Transverse colon (tissue), 4 donors: ENCODE measurements around the gene MAGEH1. TPM values are rescaled to one million over a fixed set of nuclear protein-coding genes. Genes with fewer than 3 reads are reported as not detected.

Experiments used
- DNase-seq: peaks from one replicate; pipeline ENCODE4 v3.0.0-alpha.2; 2019
- H3K27ac ChIP-seq, 4 donors: fragments of 200-600 bp; sonication (generic); 2 replicates each; pipeline ENCODE4 v1.5.1; 2016 to 2018; ENCODE audit warnings: inconsistent platforms in 4 of 4
- H3K27me3 ChIP-seq: fragments of 200-600 bp; sonication (generic); 2 replicates; pipeline ENCODE4 v1.5.1; 2017; ENCODE audit warnings: inconsistent platforms
- H3K36me3 ChIP-seq, 4 donors: fragments of 200-600 bp; sonication (generic); 2 replicates each; pipeline ENCODE4 v1.5.1; 2017 to 2019; ENCODE audit warnings: inconsistent platforms in 4 of 4
- H3K4me1 ChIP-seq, 4 donors: fragments of 200-600 bp; sonication (generic); 2 replicates each; pipeline ENCODE4 v1.5.1; 2017 to 2020; ENCODE audit warnings: inconsistent platforms in 4 of 4
- H3K4me3 ChIP-seq, 4 donors: fragments of 200-600 bp; sonication (generic); 1 replicate in 1 of 4; 2 replicates in 3 of 4; pipeline versions ENCODE4 v1.5.1 to v1.6.1; 2017 to 2019; ENCODE audit warnings: inconsistent platforms in 4 of 4
- H3K9me3 ChIP-seq, 2 donors: fragments of 200-600 bp; sonication (generic); 2 replicates each; pipeline ENCODE4 v1.5.1; 2017 to 2019; ENCODE audit warnings: inconsistent platforms in 2 of 2
- CTCF ChIP-seq, 5 experiments: fragments of 200-600 bp in 3 of 5; fragments of 450-650 bp in 2 of 5; sonication (generic) in 3 of 5; IDR thresholded peaks; 1 replicate in 2 of 5; 2 replicates in 3 of 5; pipeline ENCODE4 v1.5.1; 2016 to 2017; ENCODE audit warnings: antibody characterized with exemption in 5 of 5, inconsistent platforms in 3 of 5, mild to moderate bottlenecking in 2 of 5, moderate library complexity in 1 of 5
- EP300 ChIP-seq: sonication (generic); formaldehyde crosslinking; IDR thresholded peaks from one replicate; pipeline ENCODE4 v1.6.1; 2017; ENCODE audit warnings: antibody characterized with exemption, low read depth
- POLR2A ChIP-seq: fragments of 450-650 bp; IDR thresholded peaks from one replicate; pipeline ENCODE4 v1.6.1; 2016; ENCODE audit warnings: antibody characterized with exemption, mild to moderate bottlenecking, moderate library complexity
- POLR2AphosphoS5 ChIP-seq, 3 donors: sonication (generic); formaldehyde crosslinking; IDR thresholded peaks; one replicate each; pipeline ENCODE4 v1.6.1; 2016; ENCODE audit warnings: antibody characterized with exemption in 3 of 3
- WGBS, 2 donors: methylation state at CpG; one replicate each; pipeline ENCODE4 v1.1.5; 2018; ENCODE audit warnings: low coverage in 1 of 2; 5-methylcytosine and 5-hydroxymethylcytosine counted together
- in situ Hi-C, 4 donors: fragments of 200-750 bp; cut with MboI; loops; one replicate each; pipeline versions ENCODE4 v1.15.0 to v1.15.1; 2017; ENCODE audit warnings: low sequenced_read_pairs in 3 of 4, low pct_ligation_motif_present in 1 of 4, low pct_unique_long_range_greater_than_20kb in 1 of 4
- intact Hi-C: fragments of 100-400 bp; cut with DNase I; formaldehyde crosslinking; loops from one replicate; pipeline ENCODE4 v1.15.1; 2023; ENCODE audit warnings: low total_unique reads
- small RNA-seq, 4 donors: library from RNA; depleted of rRNA; stranded (forward); fragments of <200 nt; gene quantifications; one replicate each; pipeline ENCODE3, GENCODE V24; 2016
- total RNA-seq, 4 donors: library from RNA; depleted of rRNA; stranded (reverse); fragments of >200 nt; gene quantifications; one replicate each; pipeline ENCODE4 v1.1.0, GENCODE V29; 2016

Gene MAGEH1
- total RNA-seq, 4 donors from 2014 or later: 3.0 to 10.6 (median 7.1) TPM

- no peak for DNase-seq
- in situ Hi-C loops (loop anchor here in 1 of 4 donors (25.0 kb wide), 1 partner anchor 221 kb away; the partner anchor contains the start of gene RRAGB), intact Hi-C loops (no loop called here)
- Histone ChIP-seq H3K9me3 (no peaks in the 10 kb centered on the region), H3K27ac (peak overlapping the region in 2 of 4 donors; percentile 86 to 89), H3K36me3 (no peaks in the 10 kb centered on the region), H3K27me3 (no peaks in the 10 kb centered on the region), H3K4me3 (no peak overlapping the region), H3K4me1 (peaks cover 0 to 4% (median 0%) of the 10 kb centered on the region in 4 donors)
- 80% methylated on average over 4 of the region's 4 CpGs; no CpG with 5 or more reads in 1 of the 2 donors for WGBS, 2 donors
- TF ChIP-seq POLR2AphosphoS5 (IDR thresholded peaks at IDR 0.05) (no peak), CTCF (IDR thresholded peaks at IDR 0.05) (no peak), POLR2A (no peak), EP300 (no peak)
Observed at GRCh38 chrX:55490974-55491373, 39.0 kb downstream of the MAGEH1 start.

Small RNAs within 50 kb of the gene (small RNA-seq; reads per million reads assigned to genes)
- gene MIR4536-2: 0 reads per million in 4 donors

Other genes with a start within 250 kb of the MAGEH1 start
- gene PAGE5, start 231.8 kb upstream of the MAGEH1 start, total RNA-seq: not detected
- gene PAGE3, start 187.2 kb upstream of the MAGEH1 start, total RNA-seq: not detected
- under 1 TPM in 2 of 4 donors, not detected in 2; 0.64 to 0.68 TPM for gene USP51, start 37.7 kb downstream of the MAGEH1 start, total RNA-seq
- not detected for gene FOXR2, start 171.3 kb downstream of the MAGEH1 start, total RNA-seq